Frontal cortex (tissue), 4 donors: ENCODE results near the gene SND1. TPM values are rescaled to one million over a fixed set of nuclear protein-coding genes. Genes with fewer than 3 reads are reported as not detected.

Experiments
- DNase-seq, 2 donors: peaks; one replicate each; pipeline ENCODE4 v3.0.0; 2012; ENCODE audit warnings: low spot score in 2 of 2
- FAIRE-seq: peaks from 2 replicates; lab custom pipeline; 2012; peaks lifted over from hg19 to GRCh38; lab: Jason Lieb, UNC
- total RNA-seq: library from RNA; depleted of rRNA; stranded (reverse); fragments of >200 nt; gene quantifications from one replicate; pipeline ENCODE4 v1.2.3, GENCODE V29; 2014
- donor health status: control.
- donor health status: control.
- donor health status: control.

SND1 gene
- total RNA-seq, 1 donor from 2014 or later: 56.3 TPM

DNA sequence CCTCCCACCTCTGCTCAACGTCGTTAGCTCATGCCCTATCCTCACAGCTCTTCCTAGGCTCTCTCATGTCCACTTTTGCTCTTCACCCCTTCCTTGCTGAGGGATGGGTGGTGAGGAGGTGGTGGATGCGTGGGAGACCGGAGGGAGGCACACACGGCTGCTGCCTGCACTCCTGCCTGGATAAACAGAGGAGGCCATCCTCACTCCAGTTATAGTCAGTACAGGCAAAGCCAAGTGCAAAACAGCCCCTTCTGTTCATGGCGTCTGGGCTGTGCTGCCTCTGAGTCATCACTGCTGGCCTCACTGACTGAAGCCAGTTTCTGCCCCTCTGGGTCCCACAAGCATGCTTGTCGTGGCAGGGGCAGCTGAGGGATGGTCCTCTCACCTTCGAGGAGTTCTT, 411.1 kb downstream of the SND1 start:
- DNase-seq (no peak), FAIRE-seq (no peak)

DNA sequence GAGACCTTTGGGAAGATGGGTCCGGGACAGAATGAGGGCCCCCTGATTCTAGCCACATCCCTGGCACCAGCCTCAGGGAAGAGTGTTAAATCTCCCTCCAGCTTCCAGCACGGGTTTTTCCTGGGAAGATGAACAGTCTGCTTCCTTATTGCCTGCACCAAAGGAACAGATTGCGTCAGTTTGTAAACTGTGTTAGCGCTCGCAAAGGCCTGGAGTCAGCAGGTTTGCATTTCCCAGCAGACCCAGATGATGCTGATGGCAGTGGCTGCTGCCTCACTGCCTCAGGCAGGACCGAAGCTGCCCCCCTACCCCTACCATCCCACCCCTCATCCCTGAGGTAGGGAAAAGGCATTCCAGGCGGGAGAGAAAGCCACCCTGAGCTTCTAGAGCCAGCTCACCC, 413.9 kb downstream of the SND1 start:
- no peak for FAIRE-seq
- DNase-seq: no peak

DNA sequence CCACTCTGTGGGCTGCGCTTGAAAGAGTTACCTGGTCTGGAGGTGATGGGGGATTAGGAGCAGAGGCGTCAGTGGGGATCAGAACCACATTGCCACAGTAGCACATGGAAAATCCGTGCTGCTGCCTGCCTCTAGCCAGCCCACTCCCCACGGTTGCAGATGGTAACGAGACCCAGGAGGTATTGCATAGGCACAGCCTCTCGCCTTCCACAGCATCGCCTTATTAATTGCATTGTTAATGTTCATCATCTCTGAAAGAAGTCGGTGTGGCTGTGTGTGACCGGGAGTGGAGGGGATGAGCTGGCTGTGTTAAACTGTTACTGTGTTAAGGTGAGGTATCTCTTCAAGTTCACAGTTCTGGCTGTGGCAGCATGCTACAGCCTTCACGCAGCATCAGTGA, 414.4 kb downstream of the SND1 start:
- FAIRE-seq (no peak), DNase-seq (no peak)

DNA sequence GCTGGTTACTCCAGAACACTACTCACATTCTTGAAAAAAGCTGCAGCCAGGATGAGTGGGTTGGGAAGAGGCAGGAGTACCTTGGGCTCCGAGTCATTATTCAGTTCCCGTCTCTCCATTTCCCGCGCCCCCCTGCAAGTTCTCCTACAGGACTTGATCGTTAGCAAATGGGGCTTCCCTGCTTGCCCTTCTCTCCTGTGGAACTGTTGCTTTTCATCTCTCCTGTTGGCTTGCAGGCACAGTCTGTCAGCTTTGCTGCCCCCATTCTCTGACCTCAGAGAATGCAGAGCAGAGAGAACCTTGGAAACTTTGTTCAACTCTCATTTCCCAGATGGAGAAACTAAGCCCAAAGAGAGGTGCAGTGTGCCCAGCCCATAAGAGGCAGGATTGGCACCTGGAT, 414.9 kb downstream of the SND1 start:
- DNase-seq: no peak
- FAIRE-seq: no peak

DNA sequence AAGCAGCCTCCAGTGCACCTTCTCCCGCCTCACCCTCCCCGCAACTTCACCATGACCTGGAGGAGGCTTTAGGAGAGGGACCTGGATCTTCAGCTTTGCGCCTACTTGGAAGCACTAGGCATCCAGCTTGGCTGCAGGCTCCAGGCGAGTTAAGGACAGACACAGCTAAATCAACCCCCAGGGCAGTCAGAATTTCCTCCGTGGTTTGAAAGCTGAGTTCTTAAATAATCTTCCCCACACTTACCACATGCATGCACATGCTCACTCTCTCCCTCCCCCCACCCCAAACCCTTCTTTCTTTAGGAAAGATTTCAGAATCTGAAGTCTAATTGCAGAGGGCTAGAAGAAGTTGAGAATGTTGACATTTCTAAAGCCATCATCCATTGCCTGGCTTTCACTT, 416.0 kb downstream of the SND1 start:
- no peak for DNase-seq
- FAIRE-seq: no peak

DNA sequence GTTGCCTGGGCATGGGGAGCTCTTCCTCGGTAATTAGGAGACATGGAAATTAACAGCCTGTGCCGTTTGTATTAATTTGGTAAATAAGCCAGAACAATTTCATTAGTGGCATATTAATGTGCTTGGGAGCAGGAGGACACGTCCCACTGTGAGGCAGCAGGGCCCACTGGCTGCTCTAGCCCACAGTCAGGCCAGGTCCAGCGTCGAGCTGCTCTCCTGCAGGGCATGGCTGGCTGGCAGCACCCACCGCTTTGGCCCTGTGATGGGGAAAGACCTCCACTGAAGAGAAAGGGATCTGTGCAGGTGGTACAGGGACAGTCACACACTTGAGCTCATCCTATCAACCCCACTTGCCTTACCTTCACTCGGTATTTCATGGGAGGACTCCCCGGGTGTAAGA, 416.8 kb downstream of the SND1 start:
- DNase-seq (no peak), FAIRE-seq (no peak)

DNA sequence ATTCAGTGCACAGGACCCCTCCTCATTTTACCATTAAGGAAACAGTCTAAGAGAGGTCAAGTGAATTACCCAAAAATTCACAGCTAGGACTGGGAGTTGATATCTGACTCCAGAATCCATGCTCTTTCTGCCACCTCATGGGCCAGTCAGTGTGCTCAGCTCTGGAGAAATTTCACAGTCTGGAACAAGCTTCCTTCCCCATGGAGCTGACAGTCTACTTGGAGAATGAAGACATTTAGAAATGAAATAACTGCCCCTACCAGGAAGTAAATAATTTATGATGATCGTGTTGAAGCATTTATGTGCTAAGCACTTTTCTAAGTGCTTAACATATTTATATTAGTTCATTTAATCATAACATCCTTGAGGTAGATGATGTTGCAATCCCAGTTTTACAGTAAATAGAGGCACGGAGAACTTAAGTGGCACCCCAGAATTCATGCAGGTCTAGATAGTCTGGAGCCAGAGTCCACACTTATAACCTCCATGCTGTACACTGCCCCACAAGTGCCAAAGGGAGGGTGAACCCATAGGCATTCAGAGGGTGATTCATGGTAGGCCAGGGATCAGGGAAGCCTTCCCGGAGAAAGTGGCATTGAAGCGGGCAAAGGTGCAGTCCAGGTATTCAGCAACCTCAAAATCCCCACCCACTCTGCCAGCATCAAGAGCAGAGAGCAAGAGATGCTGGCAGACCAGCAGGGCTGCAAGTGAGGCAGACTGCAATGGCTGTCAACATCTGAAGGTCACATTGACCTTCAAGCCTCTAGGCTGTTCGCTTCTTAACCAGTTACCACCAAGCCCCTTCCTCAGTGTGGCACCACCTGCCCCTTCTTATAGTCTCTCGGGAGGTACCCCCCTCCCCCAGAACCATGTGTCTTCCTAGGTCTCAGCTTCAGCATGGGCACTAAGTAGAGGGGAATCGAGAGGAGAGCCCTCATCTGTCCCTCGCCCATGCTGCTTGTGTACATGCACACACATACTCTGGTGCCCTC, 417.7 kb downstream of the SND1 start:
- no peak for DNase-seq
- FAIRE-seq: no peak

DNA sequence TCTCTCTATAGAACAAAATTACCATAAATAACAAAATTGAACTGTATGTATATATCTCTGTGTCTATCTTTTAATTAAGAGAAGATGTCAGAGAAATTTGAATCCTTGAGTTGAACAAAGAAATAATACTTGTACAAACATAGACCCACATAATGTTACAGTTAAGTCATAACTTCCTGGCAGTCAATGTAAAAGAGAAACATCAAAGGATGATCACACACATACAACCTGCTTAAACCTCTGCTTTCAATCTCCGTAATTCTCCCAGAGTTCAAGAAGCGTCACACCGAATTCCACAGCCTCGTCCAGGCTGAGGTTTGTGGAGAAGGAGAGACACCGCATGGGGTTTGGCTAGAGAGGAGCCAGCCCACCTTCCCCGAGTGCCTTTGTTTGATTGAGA, 419.4 kb downstream of the SND1 start:
- FAIRE-seq: no peak

DNA sequence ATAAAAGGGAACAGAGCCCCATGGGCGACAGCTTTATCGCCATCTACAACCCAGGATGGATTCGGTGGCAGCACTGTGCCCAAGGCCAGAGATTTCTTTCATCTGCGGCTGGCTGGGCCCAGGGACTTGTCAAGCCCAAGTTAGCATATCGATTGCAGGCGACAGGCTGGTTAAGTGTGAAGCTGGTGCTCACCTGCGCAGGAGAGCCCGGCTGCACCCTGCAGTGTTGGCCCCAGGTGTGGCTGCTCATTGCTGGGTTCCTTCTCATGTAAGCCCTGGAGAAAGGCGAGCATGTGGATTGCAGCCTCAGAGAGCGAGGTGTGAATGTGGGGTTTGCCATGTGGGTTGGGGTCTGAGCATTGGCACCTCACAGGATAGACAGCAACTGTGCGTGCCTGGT, 419.8 kb downstream of the SND1 start:
- no peak for FAIRE-seq
- DNase-seq: no peak

More for the DNA sequence above, 419.4 kb downstream of the SND1 start:
- no peak for DNase-seq

DNA sequence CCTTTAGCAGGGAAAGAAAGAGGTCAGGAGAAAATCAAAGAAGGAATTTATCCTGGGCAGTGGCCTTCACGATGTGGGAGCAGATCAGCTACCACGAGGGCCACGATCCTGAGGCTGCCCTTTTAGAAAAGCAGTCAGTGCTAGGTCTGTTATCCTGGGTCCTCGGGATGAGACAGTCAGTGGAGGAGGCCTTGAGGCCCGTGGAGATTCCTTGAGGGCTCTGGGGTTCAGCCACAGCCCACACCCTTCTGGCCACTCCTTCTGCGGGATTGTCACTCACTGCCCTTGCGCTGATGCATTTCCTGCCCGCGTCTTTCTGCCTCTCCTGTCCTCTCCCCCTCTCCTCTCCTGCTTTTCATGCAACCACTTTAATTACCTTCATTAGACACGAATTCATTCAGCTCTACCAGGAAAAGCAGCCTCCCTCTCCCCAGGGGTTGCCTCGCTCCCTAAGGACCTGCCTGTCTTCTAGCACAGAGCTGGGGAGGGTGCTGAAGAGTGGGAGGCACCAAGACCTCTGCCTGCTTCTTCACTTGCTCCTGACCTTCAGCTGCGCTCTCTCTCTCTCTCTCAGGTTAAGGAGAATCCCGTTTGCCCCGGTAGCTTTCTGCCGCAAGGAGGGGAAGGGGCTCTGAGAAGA, 421.8 kb downstream of the SND1 start:
- DNase-seq: no peak
- FAIRE-seq: no peak

DNA sequence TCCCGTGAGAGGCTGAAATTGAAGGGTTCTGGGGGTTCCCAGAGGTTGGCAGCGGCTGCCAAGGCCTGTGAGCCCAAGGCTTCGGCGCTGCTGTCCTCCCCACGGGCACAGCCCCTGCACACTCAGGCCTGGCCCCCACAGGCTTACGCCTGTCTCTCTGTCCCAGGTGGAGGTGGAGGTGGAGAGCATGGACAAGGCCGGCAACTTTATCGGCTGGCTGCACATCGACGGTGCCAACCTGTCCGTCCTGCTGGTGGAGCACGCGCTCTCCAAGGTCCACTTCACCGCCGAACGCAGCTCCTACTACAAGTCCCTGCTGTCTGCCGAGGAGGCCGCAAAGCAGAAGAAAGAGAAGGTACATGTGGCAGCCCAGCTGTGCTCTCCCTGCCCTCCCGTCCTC, 422.3 kb downstream of the SND1 start:
- DNase-seq: no peak
- FAIRE-seq: no peak

DNA sequence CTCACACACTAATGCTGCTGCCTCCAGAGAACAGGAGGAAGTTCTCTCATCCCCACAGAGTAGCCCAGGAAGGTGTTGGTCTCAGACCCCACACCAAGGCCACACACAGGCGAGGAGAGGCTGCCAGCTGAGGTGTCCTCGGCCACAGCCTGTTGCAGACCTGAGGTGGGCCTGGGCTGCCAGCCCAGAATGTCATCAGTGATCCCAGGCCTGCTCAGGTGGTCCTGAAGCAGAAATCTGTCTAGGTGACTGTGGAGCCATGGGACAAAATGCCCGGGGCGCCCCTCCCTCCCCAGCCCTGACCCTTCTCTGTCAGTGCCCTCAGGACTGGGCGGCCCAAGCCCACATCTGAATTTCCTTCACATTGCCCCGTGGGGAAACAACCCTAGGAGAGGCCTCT, 422.7 kb downstream of the SND1 start:
- FAIRE-seq: no peak
- no peak for DNase-seq

DNA sequence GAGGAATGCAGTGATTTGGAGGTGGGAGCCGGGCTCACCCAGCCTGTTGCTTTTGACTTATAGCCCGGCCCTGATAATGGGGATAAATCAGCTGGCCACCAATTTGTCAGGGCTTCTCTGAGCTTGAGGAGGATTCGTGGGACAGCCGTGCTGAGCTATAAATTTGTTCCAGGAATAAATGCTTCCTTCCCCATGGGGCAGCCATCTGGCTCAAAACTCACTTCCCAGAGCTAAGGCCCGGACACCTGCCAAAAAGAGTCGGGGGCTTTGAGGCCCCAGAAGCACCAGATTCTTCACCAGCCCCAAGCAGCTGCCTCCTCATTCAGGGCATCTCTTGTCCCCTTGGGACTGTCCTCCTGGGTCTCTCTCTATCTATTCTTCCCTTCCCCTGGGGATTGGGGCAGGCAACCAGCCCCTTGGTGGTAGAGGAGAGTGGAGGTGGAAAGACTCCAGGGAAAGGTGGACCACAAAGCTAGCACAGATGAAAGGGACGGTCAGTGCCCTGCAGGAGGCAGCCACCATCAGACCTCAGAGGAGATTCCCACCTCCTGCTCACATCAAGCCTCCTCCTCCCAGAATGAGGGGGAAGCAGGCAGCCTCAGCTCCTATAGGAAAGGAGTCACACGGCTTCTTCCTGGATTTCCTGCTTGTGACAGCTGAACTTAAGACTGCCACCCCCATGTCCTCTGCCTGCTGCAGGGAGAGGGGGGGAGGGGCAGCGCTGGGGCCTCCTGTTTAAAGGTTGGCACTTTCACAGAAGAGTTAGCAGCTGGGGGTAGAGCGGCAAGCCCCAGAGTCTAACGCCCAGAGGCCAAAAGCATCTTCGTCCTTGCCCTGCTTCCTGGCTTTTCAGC, 423.5 kb downstream of the SND1 start:
- peak in 1 of 2 donors; percentile 43 for DNase-seq
- FAIRE-seq: no peak

DNA sequence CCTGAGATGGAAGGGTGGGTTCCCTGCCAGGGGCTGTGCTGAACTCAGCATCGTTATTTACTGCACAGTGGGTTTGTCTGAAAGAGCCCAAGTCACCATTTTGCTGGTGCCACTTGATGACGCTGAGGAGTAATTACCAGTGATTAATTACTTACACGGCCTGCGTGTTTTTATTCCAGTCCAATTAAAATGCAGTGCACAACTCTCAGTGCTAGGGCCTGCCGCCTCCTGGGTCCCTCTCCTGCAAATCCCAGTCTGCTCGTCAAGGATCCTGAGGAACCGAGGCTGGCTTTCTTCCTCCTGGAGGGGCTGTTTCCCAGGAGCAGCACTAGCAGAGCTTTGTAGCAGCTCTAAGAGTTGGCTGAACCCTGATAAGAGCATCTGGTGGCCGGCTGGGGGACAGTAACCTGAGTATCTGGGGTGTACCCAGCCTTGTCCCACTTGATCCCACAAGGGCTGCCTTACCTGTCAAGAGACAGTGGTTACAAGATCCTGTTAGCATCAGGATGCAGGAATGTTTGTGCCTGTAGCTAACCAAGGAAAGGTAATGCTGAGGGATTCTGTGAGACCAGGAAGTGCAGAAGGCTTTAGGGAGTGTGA, 424.3 kb downstream of the SND1 start:
- DNase-seq: no peak
- FAIRE-seq: no peak

DNA sequence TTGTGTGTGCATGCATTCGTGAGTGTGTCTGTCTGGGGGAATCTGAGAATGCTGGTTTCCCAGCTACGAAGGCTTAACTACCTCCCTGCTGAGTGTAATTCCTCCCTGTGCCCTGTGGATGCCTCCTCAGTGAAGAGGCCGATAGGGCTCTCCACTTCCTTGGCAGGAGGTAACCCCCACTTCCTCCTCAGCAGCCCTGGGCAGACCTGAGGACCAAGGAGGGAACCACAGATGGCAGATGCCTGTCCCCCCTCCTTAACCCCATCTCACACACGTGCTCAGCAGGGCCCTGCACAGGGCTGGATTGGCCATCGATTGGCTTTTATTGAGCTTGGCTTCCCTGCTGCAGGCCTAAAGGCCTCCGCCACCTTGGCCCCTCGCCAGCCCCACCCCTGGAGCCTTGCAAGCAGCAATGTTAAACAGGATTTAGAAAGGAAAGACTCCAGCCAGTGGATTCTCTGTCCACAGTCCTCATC, 424.8 kb downstream of the SND1 start:
- DNase-seq (no peak), FAIRE-seq (no peak)

DNA sequence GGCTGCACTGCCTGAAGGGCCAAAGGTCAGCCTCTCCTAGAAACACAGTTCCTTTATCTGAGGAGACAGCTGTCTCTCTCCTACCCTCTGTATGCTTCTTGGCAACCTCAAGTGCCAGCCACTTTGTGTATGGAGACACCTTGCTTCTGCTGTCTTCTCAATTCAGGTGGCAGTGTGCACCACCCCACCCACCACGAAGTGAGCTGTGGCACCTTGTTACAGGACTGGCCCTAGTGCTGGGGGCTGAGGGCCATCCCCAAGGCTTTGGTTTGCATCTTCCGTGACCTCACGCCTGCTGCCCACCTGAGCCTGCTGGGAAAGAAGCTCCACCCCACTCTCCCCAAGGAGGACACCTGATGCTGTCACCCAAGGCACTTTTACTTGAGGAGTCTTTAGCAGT, 426.3 kb downstream of the SND1 start:
- FAIRE-seq (no peak), DNase-seq (no peak)

DNA sequence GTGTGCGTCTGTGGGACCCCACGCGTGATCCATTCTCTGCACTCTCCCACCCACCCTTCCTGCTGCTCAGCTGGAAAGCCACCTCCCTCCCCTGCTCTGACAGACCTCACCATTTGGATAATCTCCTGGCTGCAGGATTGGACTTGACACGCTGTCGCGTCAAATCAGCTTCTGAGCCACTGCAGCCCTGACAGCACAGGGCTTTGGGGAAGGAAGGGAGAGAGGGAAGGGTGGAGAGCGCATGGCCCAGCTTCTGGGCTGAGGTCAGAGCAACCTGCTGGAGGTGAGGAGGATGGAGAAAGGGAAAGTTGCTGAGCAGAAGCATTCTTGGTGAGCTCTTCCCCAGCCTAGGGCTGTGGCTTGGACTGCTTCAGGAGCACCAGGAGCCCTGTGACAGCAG, 428.2 kb downstream of the SND1 start:
- FAIRE-seq (no peak), DNase-seq (no peak)

DNA sequence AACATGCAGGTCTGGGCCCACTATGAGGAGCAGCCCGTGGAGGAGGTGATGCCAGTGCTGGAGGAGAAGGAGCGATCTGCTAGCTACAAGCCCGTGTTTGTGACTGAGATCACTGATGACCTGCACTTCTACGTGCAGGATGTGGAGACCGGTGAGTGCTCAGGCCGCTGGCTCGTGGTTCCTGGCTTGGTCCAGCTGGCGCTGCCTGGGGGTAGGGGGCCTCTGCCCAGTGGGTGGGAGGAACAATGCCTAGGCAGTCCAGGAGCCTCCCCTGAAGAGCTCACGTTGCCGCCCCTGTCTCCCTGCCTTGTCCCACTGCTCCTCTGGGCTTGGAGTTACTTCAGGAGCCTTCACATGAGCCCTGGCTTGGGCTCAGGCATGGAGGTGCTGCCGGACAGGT, 429.4 kb downstream of the SND1 start:
- FAIRE-seq (no peak), DNase-seq (no peak)

DNA sequence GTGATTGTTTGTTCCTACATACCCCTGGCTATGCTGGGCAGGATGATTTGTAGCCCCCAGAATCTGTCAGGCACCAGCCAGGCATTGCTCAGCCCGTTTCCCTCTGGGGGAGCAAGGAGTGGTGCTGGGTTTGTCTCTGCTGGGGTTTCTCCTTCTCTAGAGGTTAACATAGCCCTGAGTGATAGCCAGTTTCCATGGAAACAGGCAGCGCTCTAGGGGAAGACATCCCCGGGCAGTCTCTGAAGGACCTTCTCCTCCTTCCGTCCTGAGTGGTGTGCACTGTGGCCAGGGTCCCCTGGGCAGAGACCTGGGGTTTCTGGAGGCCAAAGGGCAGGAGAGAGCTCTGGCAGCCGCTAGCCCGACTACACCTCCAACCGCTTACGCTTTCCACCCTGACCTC, 429.8 kb downstream of the SND1 start:
- FAIRE-seq: no peak

DNA sequence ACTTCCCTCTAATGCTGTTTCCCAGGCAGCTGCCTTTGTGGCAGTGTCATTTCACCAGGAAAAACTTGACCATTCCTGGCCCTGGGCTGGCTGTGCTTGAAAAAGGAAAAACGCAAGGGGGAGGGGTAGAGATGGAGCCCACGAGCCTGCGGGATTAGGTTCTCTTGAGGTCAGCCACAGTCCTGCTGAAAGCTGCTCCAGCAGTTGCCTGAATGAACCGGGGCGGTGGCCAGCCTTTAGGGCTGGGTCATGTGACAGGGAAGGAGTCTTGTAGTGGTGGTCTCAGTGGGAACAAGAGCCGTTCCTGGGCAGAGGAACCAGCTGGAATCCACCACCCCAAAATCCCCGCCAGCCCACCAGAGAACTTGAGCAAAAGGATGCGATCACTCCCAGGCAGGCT, 430.4 kb downstream of the SND1 start:
- no peak for FAIRE-seq
- DNase-seq: no peak

More for the DNA sequence above, 429.8 kb downstream of the SND1 start:
- no peak for DNase-seq
